ENCODE results near the gene RHEB.

DNA sequence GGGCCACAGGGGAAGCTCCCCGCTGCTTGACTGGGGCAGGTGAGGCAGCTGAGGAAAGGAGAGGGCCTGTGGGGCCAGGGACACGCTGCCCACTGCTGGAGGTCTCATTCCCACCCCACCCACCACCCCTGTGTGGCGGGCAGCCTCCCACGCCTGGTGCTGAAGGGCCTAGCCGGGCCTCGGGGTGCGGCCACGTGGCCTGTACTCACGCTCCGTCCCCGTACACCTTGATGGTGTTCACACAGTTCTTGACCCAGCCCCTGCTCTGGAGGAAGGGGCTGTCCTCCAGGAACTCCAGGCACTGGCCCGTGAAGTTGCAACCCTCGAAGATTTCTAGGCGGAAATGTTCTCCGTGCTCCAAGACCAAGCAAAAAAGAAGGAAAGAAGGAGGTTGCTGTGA, 83.7 kb downstream of the RHEB start:
- no peak for TF ChIP-seq EZH2 (IDR thresholded peaks at IDR 0.05)
- no peak for TF ChIP-seq EZH2phosphoT487 (IDR thresholded peaks at IDR 0.05)
- no peak for TF ChIP-seq CTCF (IDR thresholded peaks at IDR 0.05)
